ENCODE results near the gene NME3.

- no peak for TF ChIP-seq CTCF (IDR thresholded peaks at IDR 0.05)
- no peak for TF ChIP-seq POLR2AphosphoS5 (IDR thresholded peaks at IDR 0.05)
- TF ChIP-seq POLR2A (IDR thresholded peaks at IDR 0.05): no peak
These were observed 21.7 kb upstream of the NME3 start for GRCh38 chr16:1792836-1793577.
